Panc1 (cell line): ENCODE data around the gene CDC5L.

Source experiments
- POLR2AphosphoS5 ChIP-seq: IDR thresholded peaks from 2 replicates; pipeline ENCODE4 v1.6.1; 2012; ENCODE audit warnings: mild to moderate bottlenecking, low read depth, low read length, moderate library complexity
- REST ChIP-seq, 2 experiments: IDR thresholded peaks; 2 replicates each; pipeline ENCODE4 v1.6.1; 2011 to 2012; ENCODE audit warnings: low read depth in 2 of 2, control low read depth in 1 of 2, low read length in 1 of 2, mild to moderate bottlenecking in 1 of 2, moderate library complexity in 1 of 2; ENCODE audit not compliant: insufficient read depth in 1 of 2
- TF ChIP-seq, protein P1 (sequence below): fragments of 450-650 bp; IDR thresholded peaks from 2 replicates; pipeline ENCODE4 v1.5.1; 2017; ENCODE audit warnings: mild to moderate bottlenecking

DNA sequence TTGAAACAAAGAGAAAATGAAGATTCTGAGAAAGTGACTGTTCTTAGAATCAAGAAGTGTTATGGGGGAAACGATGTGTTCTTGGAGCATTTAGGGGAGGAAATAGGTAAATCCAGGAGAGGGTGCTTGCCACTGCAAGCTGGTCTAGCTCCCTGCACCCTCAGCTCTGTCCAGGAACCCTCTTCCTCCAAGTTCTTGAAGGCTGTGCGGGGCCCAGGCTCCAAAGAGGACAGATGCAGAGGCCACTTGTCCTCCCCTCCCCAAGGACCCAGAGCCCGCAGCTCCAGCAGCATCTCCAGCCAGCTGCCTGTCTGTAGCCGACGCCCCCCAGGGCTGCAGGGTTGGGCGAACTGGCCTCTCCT is 87.9 kb downstream of the CDC5L start:
- no peak for TF ChIP-seq POLR2AphosphoS5
- TF ChIP-seq, protein P1, sequence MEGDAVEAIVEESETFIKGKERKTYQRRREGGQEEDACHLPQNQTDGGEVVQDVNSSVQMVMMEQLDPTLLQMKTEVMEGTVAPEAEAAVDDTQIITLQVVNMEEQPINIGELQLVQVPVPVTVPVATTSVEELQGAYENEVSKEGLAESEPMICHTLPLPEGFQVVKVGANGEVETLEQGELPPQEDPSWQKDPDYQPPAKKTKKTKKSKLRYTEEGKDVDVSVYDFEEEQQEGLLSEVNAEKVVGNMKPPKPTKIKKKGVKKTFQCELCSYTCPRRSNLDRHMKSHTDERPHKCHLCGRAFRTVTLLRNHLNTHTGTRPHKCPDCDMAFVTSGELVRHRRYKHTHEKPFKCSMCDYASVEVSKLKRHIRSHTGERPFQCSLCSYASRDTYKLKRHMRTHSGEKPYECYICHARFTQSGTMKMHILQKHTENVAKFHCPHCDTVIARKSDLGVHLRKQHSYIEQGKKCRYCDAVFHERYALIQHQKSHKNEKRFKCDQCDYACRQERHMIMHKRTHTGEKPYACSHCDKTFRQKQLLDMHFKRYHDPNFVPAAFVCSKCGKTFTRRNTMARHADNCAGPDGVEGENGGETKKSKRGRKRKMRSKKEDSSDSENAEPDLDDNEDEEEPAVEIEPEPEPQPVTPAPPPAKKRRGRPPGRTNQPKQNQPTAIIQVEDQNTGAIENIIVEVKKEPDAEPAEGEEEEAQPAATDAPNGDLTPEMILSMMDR, result no peak
- no peak for TF ChIP-seq REST (IDR thresholded peaks at IDR 0.05; ENCODE audit: insufficient read depth in 1 of 2, low read depth in 2 of 2, low read length in 1 of 2)
